IMR-90 (cell line): Measurements from ENCODE around the gene GRIN2A. TPM values are rescaled to one million over a fixed set of nuclear protein-coding genes. Genes with fewer than 3 reads are reported as not detected.

Experiments used
- ATAC-seq: fragments of 200-7000 bp; cut with Tn5 transposase; 2 replicates; pipeline ENCODE4 v1.9.1; 2020; ENCODE audit warnings: low read depth, mild to moderate bottlenecking, moderate library complexity
- BruUV-seq: library from RNA; stranded (reverse); fragments of 400-500 nt; replicated peaks from 2 replicates; lab custom pipeline; 2021; lab: Mats Ljungman, UMichigan
- CTCF ChIA-PET: fragments of 300-600 bp; formaldehyde crosslinking; extraction: SDS; loops from one replicate; lab custom pipeline; 2021; ENCODE audit warnings: antibody characterized with exemption; lab: Yijun Ruan, JAX
- POLR2A ChIA-PET: fragments of 300-600 bp; sonication (Branson Sonifier 250); formaldehyde crosslinking; loops from one replicate; lab custom pipeline; 2022; ENCODE audit warnings: antibody characterized with exemption; ENCODE audit not compliant: unreplicated experiment; lab: Charles Lee
- DNase-seq: peaks from one replicate; pipeline ENCODE4 v3.0.0; 2013
- H2AFZ ChIP-seq: replicated peaks from 2 replicates; pipeline ENCODE3; 2013; ENCODE audit warnings: low read length, mild to moderate bottlenecking; ENCODE audit not compliant: poor library complexity
- H2AK5ac ChIP-seq: 2 replicates; pipeline ENCODE4 v1.6.1; 2013; ENCODE audit warnings: low read depth, low read length, inconsistent platforms
- H2AK9ac ChIP-seq: replicated peaks from 2 replicates; pipeline ENCODE3; 2013; ENCODE audit warnings: mild to moderate bottlenecking, low read depth, low read length, moderate library complexity; ENCODE audit not compliant: poor library complexity
- H2BK120ac ChIP-seq: 2 replicates; pipeline ENCODE4 v1.6.1; 2013; ENCODE audit warnings: low read depth, low read length, inconsistent platforms
- H2BK15ac ChIP-seq: 3 replicates; pipeline ENCODE4 v1.6.1; 2013; ENCODE audit warnings: low read depth, low read length, inconsistent platforms
- H2BK20ac ChIP-seq: 2 replicates; pipeline ENCODE4 v1.6.1; 2013; ENCODE audit warnings: low read depth, mild to moderate bottlenecking, inconsistent platforms, low read length, moderate library complexity
- H2BK5ac ChIP-seq: 2 replicates; pipeline ENCODE4 v1.6.1; 2013; ENCODE audit warnings: mild to moderate bottlenecking, low read depth, low read length, inconsistent platforms; ENCODE audit not compliant: poor library complexity, severe bottlenecking
- H3K14ac ChIP-seq: replicated peaks from 2 replicates; pipeline ENCODE4 v1.6.1; 2013; ENCODE audit warnings: low read depth, low read length, inconsistent platforms
- H3K18ac ChIP-seq: 2 replicates; pipeline ENCODE4 v1.6.1; 2013; ENCODE audit warnings: low read depth, low read length, control low read depth
- H3K23ac ChIP-seq: 2 replicates; pipeline ENCODE4 v1.6.1; 2013; ENCODE audit warnings: low read depth, low read length, inconsistent platforms
- H3K27ac ChIP-seq: 2 replicates; pipeline ENCODE4 v1.5.1; 2013; ENCODE audit warnings: mild to moderate bottlenecking, control low read depth, low read length; ENCODE audit not compliant: insufficient read depth
- H3K27me3 ChIP-seq: 2 replicates; pipeline ENCODE4 v1.6.1; 2013; ENCODE audit warnings: low read length; ENCODE audit not compliant: control insufficient read depth, insufficient read depth
- H3K36me3 ChIP-seq: 2 replicates; pipeline ENCODE4 v1.6.1; 2013; ENCODE audit warnings: low read length, mixed read lengths; ENCODE audit not compliant: control insufficient read depth, insufficient read depth
- H3K4ac ChIP-seq: 2 replicates; pipeline ENCODE4 v1.6.1; 2013; ENCODE audit warnings: low read depth, low read length, inconsistent platforms
- H3K4me1 ChIP-seq: 2 replicates; pipeline ENCODE4 v1.6.1; 2013; ENCODE audit warnings: low read length, mixed read lengths; ENCODE audit not compliant: control insufficient read depth, insufficient read depth
- H3K4me2 ChIP-seq: 2 replicates; pipeline ENCODE4 v1.6.1; 2013; ENCODE audit warnings: low read depth, mild to moderate bottlenecking, control low read depth, low read length, moderate library complexity
- H3K4me3 ChIP-seq: 2 replicates; pipeline ENCODE4 v1.5.1; 2013; ENCODE audit warnings: low read depth, mild to moderate bottlenecking, control low read depth, low read length, moderate library complexity; ENCODE audit not compliant: insufficient read depth
- H3K56ac ChIP-seq: 2 replicates; pipeline ENCODE4 v1.6.1; 2013; ENCODE audit warnings: low read length, inconsistent platforms; ENCODE audit not compliant: insufficient read depth; ENCODE audit errors: extremely low read depth
- H3K79me1 ChIP-seq, 2 experiments: 2 replicates each; pipeline ENCODE4 v1.6.1; 2013; ENCODE audit warnings: low read length in 2 of 2, inconsistent platforms in 1 of 2, low read depth in 1 of 2
- H3K9ac ChIP-seq: 2 replicates; pipeline ENCODE4 v1.6.1; 2013; ENCODE audit warnings: low read depth, low read length, control low read depth
- H3K9me1 ChIP-seq: 2 replicates; pipeline ENCODE4 v1.6.1; 2013; ENCODE audit warnings: low read length, inconsistent platforms; ENCODE audit not compliant: insufficient read depth
- H3K9me3 ChIP-seq: 2 replicates; pipeline ENCODE4 v1.6.1; 2013; ENCODE audit warnings: low read length; ENCODE audit not compliant: control insufficient read depth, insufficient read depth
- H4K20me1 ChIP-seq: 2 replicates; pipeline ENCODE4 v1.6.1; 2013; ENCODE audit warnings: low read length, inconsistent platforms; ENCODE audit not compliant: insufficient read depth
- H4K5ac ChIP-seq: 2 replicates; pipeline ENCODE4 v1.6.1; 2013; ENCODE audit warnings: mild to moderate bottlenecking, low read depth, low read length, control low read depth
- H4K8ac ChIP-seq, 2 experiments: 2 replicates each; pipeline ENCODE4 v1.6.1; 2013; ENCODE audit warnings: low read depth in 2 of 2, low read length in 2 of 2, control low read depth in 1 of 2, inconsistent platforms in 1 of 2
- H4K91ac ChIP-seq: 2 replicates; pipeline ENCODE4 v1.6.1; 2013; ENCODE audit warnings: low read depth, low read length, inconsistent platforms; ENCODE audit not compliant: insufficient read depth
- BHLHE40 ChIP-seq: fragments of 150-350 bp; IDR thresholded peaks from 2 replicates; pipeline ENCODE4 v1.6.1; 2016; ENCODE audit warnings: mild to moderate bottlenecking, low read depth, low read length
- CHD1 ChIP-seq: IDR thresholded peaks from 2 replicates; pipeline ENCODE4 v1.6.1; 2012; ENCODE audit warnings: low read depth, low read length, improper control_type of control experiment
- CTCF ChIP-seq: conservative IDR thresholded peaks from 2 replicates; pipeline ENCODE4 v1.5.1; 2012; ENCODE audit warnings: mild to moderate bottlenecking, low read depth, low read length, improper control_type of control experiment
- ELK1 ChIP-seq: fragments of 150-350 bp; IDR thresholded peaks from 2 replicates; pipeline ENCODE4 v1.6.1; 2016; ENCODE audit warnings: low read depth, mild to moderate bottlenecking, low read length, moderate library complexity, borderline replicate concordance
- FOS ChIP-seq: fragments of 150-350 bp; IDR thresholded peaks from 2 replicates; pipeline ENCODE4 v1.6.1; 2016; ENCODE audit warnings: low read depth, low read length
- MAFK ChIP-seq: IDR thresholded peaks from 2 replicates; pipeline ENCODE4 v1.6.1; 2012; ENCODE audit warnings: low read depth, low read length, improper control_type of control experiment
- MAZ ChIP-seq: IDR thresholded peaks from 2 replicates; pipeline ENCODE4 v1.6.1; 2012; ENCODE audit warnings: low read depth, mild to moderate bottlenecking, low read length, improper control_type of control experiment, moderate library complexity, borderline replicate concordance
- MXI1 ChIP-seq: IDR thresholded peaks from 2 replicates; pipeline ENCODE4 v1.6.1; 2012; ENCODE audit warnings: low read depth, mild to moderate bottlenecking, low read length, moderate library complexity, borderline replicate concordance
- NFE2L2 ChIP-seq: fragments of 150-350 bp; IDR thresholded peaks from 2 replicates; pipeline ENCODE4 v1.6.1; 2016; ENCODE audit warnings: low read depth, mild to moderate bottlenecking, low read length
- POLR2A ChIP-seq: IDR thresholded peaks from 2 replicates; pipeline ENCODE4 v1.6.1; 2012; ENCODE audit warnings: mild to moderate bottlenecking, low read depth, low read length
- RCOR1 ChIP-seq: IDR thresholded peaks from 2 replicates; pipeline ENCODE4 v1.6.1; 2012; ENCODE audit warnings: mild to moderate bottlenecking, low read length, improper control_type of control experiment; ENCODE audit not compliant: insufficient replicate concordance
- RFX5 ChIP-seq: IDR thresholded peaks from 2 replicates; pipeline ENCODE4 v1.8.0; 2012; ENCODE audit warnings: low read depth, mild to moderate bottlenecking, low read length, moderate library complexity
- WGBS, 2 experiments: methylation state at CpG; one replicate each; pipeline versions ENCODE4 v1.1.5 to v1.1.7; 2013; ENCODE audit warnings: missing lambda C conversion rate in 2 of 2; ENCODE audit not compliant: insufficient read length in 1 of 2; ENCODE audit errors: extremely low coverage in 2 of 2; 5-methylcytosine and 5-hydroxymethylcytosine counted together
- dilution Hi-C: fragments of 300-500 bp; cut with HindIII; formaldehyde crosslinking; loops from one replicate; pipeline ENCODE4 v1.14.3; 2018; ENCODE audit warnings: low sequenced_read_pairs; ENCODE audit not compliant: unreplicated experiment
- in situ Hi-C: fragments of 300-500 bp; cut with MboI; formaldehyde crosslinking; loops from 3 replicates; pipeline ENCODE4 v1.14.3; 2019; ENCODE audit warnings: low sequenced_read_pairs, inconsistent platforms, mixed read lengths
- intact Hi-C: fragments of 100-400 bp; cut with micrococcal nuclease; formaldehyde crosslinking; loops from 2 replicates; pipeline ENCODE4 v1.10.0; 2022
- polyA plus RNA-seq, 3 experiments: library from polyadenylated mRNA; depleted of rRNA; stranded (reverse); fragments of >200 nt; gene quantifications; 2 replicates each; pipeline ENCODE4 v1.2.3, GENCODE V29; 2012; ENCODE audit warnings: low replicate concordance in 1 of 3
- total RNA-seq: library from RNA; depleted of rRNA; stranded (reverse); fragments of >200 nt; gene quantifications from 2 replicates; pipeline ENCODE4 v1.2.3, GENCODE V29; 2012
- TF ChIP-seq, protein P1 (sequence below): fragments of 150-350 bp; IDR thresholded peaks from 2 replicates; pipeline ENCODE4 v1.6.1; 2017; ENCODE audit warnings: mild to moderate bottlenecking, antibody characterized with exemption, low read length, low read depth

GRIN2A gene
- total and polyA plus RNA-seq, 2 of the 4 experiments (the other 2 are of a cell fraction), result under 0.01 TPM; not detected in 1

DNA sequence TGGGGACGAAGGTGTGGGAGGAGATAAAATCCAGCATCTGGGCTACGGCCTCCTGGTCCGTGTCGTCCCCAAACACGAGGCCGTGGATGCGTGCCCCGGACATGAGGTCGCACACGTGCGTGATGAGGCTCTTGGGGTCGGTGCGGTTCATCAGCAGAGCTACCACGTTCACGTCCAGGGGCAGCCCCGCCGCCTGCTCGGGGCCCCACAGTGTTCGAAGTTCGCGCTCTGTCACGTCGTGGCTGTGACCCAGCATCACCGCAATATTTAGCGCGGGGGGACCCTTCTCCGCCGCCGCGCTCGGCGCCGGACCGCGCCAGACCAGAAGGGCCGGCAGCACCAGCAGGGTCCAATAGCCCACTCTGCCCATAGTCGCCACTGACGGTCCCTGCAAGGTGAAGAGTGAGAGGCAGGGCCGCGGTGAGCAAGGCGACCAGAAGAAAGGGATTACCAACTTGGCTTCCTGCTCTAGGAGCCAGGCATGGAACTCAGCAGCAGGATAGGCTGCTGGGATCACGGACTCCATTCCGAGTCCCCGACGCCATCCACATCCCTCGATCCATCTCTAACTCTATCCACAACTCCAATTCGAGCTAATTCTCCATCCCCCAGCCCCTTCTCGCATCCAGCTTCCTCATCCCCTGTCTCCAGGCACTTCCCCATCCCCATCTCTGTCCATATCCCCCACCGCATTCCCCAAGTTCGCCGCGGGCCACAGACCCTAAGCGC is 2.0 kb downstream of the GRIN2A start (continued):
- TF ChIP-seq BHLHE40, result no peak

DNA sequence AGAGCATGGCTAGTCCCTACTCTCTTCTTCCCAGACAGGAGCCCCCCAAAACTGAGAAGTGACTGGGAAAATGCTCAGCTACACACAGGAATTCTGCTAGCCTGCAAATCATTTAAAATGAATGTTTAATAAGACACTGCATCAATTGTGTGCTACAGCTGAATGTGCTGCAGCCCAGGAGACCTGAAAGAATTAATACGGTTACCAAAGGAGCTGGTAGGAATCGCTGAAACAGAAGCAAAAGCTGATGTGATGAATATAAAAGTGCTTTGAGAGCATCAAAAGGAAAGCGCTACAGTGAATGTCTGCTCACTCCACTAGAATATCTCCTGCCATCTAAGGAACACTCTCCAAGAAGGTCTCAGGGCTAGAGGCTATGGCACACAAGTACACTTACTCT is 3.7 kb downstream of the GRIN2A start:
- no peak overlapping the region for H3K27ac ChIP-seq
- H3K4me3 ChIP-seq, result no peak overlapping the region
- H4K8ac ChIP-seq, result no peak overlapping the region
- H2BK120ac ChIP-seq, result no peak overlapping the region
- no peak overlapping the region for H2BK20ac ChIP-seq
- no peak overlapping the region for H2AK9ac ChIP-seq
- H2AK5ac ChIP-seq, result no peak overlapping the region
- H2BK15ac ChIP-seq, result no peak overlapping the region
- BruUV-seq, result no TSS peak
- H4K91ac ChIP-seq, result no peak overlapping the region
- H3K36me3 ChIP-seq, result no peaks in the 10 kb centered on the region
- no peak overlapping the region for H3K56ac ChIP-seq
- no peak overlapping the region for H3K23ac ChIP-seq
- no CpG with 5 or more reads among the region's 3 CpGs for WGBS, 2 experiments
- no peak for DNase-seq
- H3K9me1 ChIP-seq, result no peaks in the 10 kb centered on the region
- H2BK5ac ChIP-seq, result no peak overlapping the region
- no peak overlapping the region for H2AFZ ChIP-seq
- H4K5ac ChIP-seq, result no peak overlapping the region
- no peak overlapping the region for H3K4me2 ChIP-seq
- in situ Hi-C loops, result loop anchor here (25.0 kb wide), 1 partner anchor 1016 kb away; no protein-coding TSS in a partner anchor
- dilution Hi-C loops, result no loop called here
- H3K14ac ChIP-seq, result no peak overlapping the region
- ATAC-seq, result no peak
- H3K4me1 ChIP-seq, result no peaks in the 10 kb centered on the region
- H3K18ac ChIP-seq, result no peak overlapping the region
- H3K9ac ChIP-seq, result no peak overlapping the region
- ChIA-PET CTCF (no interaction called here), POLR2A (interaction anchor here (0.5 kb wide), 1 partner anchor 10 kb away, joined by 11 read pairs; no protein-coding TSS in a partner anchor)
- no peaks in the 10 kb centered on the region for H4K20me1 ChIP-seq
- H3K79me1 ChIP-seq, result no peaks in the 10 kb centered on the region
- no peak overlapping the region for H3K4ac ChIP-seq
- intact Hi-C loops, result no loop called here
- H3K27me3 ChIP-seq, result peaks cover 5% of the 10 kb centered on the region
- H3K9me3 ChIP-seq, result peaks cover 7% of the 10 kb centered on the region; the same call in 1 of the 2 replicates
- no peak for TF ChIP-seq MAZ
- TF ChIP-seq RCOR1, result no peak
- TF ChIP-seq BHLHE40, result no peak
- no peak for TF ChIP-seq CHD1
- TF ChIP-seq POLR2A, result no peak
- TF ChIP-seq MXI1, result no peak
- no peak for TF ChIP-seq FOS
- no peak for TF ChIP-seq NFE2L2
- TF ChIP-seq RFX5, result no peak
- TF ChIP-seq, protein P1, sequence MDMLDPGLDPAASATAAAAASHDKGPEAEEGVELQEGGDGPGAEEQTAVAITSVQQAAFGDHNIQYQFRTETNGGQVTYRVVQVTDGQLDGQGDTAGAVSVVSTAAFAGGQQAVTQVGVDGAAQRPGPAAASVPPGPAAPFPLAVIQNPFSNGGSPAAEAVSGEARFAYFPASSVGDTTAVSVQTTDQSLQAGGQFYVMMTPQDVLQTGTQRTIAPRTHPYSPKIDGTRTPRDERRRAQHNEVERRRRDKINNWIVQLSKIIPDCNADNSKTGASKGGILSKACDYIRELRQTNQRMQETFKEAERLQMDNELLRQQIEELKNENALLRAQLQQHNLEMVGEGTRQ, result no peak
- TF ChIP-seq ELK1, result no peak
- no peak for TF ChIP-seq CTCF
- no peak for TF ChIP-seq MAFK
